Measurements from ENCODE around the gene CCDC80.

The CCDC80 gene

GRCh38 chr3:112638327-112639020, 2.5 kb downstream of the CCDC80 start:
- H3K9ac ChIP-seq (ENCODE audit: low read length), result no peak overlapping the region
- H3K27ac ChIP-seq (ENCODE audit: low read depth, low read length), result peak overlapping the region; percentile 86

GRCh38 chr3:112637700-112638099, 3.2 kb downstream of the CCDC80 start:
- H3K4me3 ChIP-seq (ENCODE audit: low read length), result peak overlapping the region; percentile 66
- H3K36me3 ChIP-seq (ENCODE audit: control insufficient read depth, insufficient read depth, low read length), result no peaks in the 10 kb centered on the region
- peak overlapping the region; percentile 86 for H3K27ac ChIP-seq (ENCODE audit: low read depth, low read length)
- H3K27me3 ChIP-seq (ENCODE audit: control insufficient read depth, insufficient read depth, low read length), result no peaks in the 10 kb centered on the region
- H3K9ac ChIP-seq (ENCODE audit: low read length), result peak overlapping the region; percentile 34
- peaks cover 56% of the 10 kb centered on the region for H3K4me1 ChIP-seq (ENCODE audit: control insufficient read depth, insufficient read depth, low read length)

More at GRCh38 chr3:112638327-112639020, 2.5 kb downstream of the CCDC80 start:
- H3K4me1 ChIP-seq (ENCODE audit: control insufficient read depth, insufficient read depth, low read length), result peaks cover 49% of the 10 kb centered on the region
- H3K4me3 ChIP-seq (ENCODE audit: low read length), result peak overlapping the region; percentile 66
- H3K27me3 ChIP-seq (ENCODE audit: control insufficient read depth, insufficient read depth, low read length), result no peaks in the 10 kb centered on the region
- no peaks in the 10 kb centered on the region for H3K36me3 ChIP-seq (ENCODE audit: control insufficient read depth, insufficient read depth, low read length)

GRCh38 chr3:112635674-112636073, 5.3 kb downstream of the CCDC80 start:
- Histone ChIP-seq H3K9ac (ENCODE audit: low read length) (no peak overlapping the region), H3K4me3 (ENCODE audit: low read length) (peak overlapping the region; percentile 66), H3K36me3 (ENCODE audit: control insufficient read depth, insufficient read depth, low read length) (no peaks in the 10 kb centered on the region), H3K4me1 (ENCODE audit: control insufficient read depth, insufficient read depth, low read length) (peaks cover 56% of the 10 kb centered on the region), H3K27ac (ENCODE audit: low read depth, low read length) (peak overlapping the region; percentile 86), H3K27me3 (ENCODE audit: control insufficient read depth, insufficient read depth, low read length) (no peaks in the 10 kb centered on the region)

DNA sequence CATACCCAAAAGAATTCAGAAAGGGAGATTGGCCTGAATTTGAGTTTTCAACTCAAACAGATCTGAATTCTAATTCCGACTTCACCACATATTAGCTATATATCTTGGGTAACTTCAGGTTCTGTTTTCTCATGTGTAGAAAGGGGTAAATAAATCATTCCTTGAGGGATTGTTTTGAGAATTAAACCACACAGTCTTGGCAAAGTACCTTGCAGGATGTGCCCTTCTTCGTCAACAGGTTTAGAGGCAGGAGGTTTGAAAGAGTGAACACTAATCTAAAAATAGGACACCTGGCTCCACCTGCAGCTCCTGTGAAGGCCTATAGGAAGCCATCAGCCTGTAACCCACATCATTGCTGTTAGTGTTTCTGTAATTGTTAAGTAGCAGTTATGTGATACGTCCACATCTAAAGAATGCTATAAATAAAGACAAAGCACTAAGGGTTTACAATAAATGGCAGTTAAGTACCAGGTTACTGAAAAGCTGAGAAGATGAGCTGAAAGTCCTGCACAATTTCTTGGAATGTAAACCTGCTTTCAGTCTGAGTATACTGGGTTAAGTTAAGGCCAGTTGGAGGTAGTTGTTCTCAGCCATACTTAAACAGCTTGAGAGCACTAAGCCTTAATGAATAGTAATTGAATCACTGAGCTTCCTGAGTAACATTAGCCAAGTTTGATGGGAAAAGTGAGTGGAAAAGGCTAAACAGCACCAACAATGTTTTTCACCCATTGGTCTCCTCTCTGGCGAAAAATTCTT, 6.0 kb downstream of the CCDC80 start:
- peak overlapping the region; percentile 37 for H3K4me3 ChIP-seq (ENCODE audit: low read length)
- no peaks in the 10 kb centered on the region for H3K36me3 ChIP-seq (ENCODE audit: control insufficient read depth, insufficient read depth, low read length)
- H3K27ac ChIP-seq (ENCODE audit: low read depth, low read length), result peak overlapping the region; percentile 79

DNA sequence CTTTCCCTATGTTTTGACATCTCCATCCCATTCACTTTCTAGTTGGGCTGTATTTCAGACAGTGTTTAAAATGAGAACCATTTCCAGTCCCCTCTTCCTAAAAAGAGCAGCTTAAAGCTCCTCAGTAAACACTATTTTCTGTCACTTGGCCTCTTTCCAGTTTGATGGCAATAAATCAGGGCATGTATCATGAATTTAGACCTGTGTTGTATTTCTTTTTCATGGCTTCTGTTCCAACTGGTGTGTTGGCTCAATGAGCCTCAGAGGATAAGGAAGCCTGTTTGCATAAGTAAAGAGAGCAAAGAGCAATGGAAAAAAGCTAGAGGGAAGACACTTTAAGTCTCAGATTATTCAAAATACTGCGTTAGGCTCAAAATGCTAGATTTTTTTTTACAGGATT, 7.2 kb downstream of the CCDC80 start:
- peak overlapping the region; percentile 79 for H3K27ac ChIP-seq (ENCODE audit: low read depth, low read length)
- H3K27me3 ChIP-seq (ENCODE audit: control insufficient read depth, insufficient read depth, low read length), result no peaks in the 10 kb centered on the region
- H3K4me1 ChIP-seq (ENCODE audit: control insufficient read depth, insufficient read depth, low read length), result peaks cover 65% of the 10 kb centered on the region

More for the DNA sequence above, 6.0 kb downstream of the CCDC80 start:
- H3K9ac ChIP-seq (ENCODE audit: low read length), result no peak overlapping the region
- peaks cover 60% of the 10 kb centered on the region for H3K4me1 ChIP-seq (ENCODE audit: control insufficient read depth, insufficient read depth, low read length)
- no peaks in the 10 kb centered on the region for H3K27me3 ChIP-seq (ENCODE audit: control insufficient read depth, insufficient read depth, low read length)

GRCh38 chr3:112633191-112633590, 7.8 kb downstream of the CCDC80 start:
- H3K27me3 ChIP-seq (ENCODE audit: control insufficient read depth, insufficient read depth, low read length), result no peaks in the 10 kb centered on the region
- peak overlapping the region; percentile 79 for H3K27ac ChIP-seq (ENCODE audit: low read depth, low read length)
- no peak overlapping the region for H3K9ac ChIP-seq (ENCODE audit: low read length)
- H3K4me1 ChIP-seq (ENCODE audit: control insufficient read depth, insufficient read depth, low read length), result peaks cover 67% of the 10 kb centered on the region
- no peaks in the 10 kb centered on the region for H3K36me3 ChIP-seq (ENCODE audit: control insufficient read depth, insufficient read depth, low read length)
- H3K4me3 ChIP-seq (ENCODE audit: low read length), result peak overlapping the region; percentile 16

More for the DNA sequence above, 7.2 kb downstream of the CCDC80 start:
- no peak overlapping the region for H3K9ac ChIP-seq (ENCODE audit: low read length)
- H3K36me3 ChIP-seq (ENCODE audit: control insufficient read depth, insufficient read depth, low read length), result no peaks in the 10 kb centered on the region
- no peak overlapping the region for H3K4me3 ChIP-seq (ENCODE audit: low read length)

DNA sequence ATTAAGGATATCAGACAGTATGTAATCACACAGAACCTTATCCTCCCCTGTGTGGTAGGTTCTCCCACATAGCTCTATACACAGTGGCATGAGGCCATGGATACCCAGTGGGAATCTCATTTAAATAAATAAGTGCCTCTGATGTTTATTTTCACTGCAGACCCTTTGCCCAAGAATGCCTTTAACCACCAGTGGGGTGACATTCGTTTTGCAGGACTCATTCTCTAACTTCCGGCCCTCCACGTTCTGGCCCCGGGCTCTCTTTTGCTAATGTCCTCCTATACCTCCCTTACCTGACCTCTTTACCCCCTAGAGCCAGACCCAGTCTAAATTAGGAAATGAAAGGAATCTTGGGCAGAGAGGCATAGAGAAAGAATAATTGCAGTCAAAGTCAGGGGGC, 8.3 kb downstream of the CCDC80 start:
- Histone ChIP-seq H3K27me3 (ENCODE audit: control insufficient read depth, insufficient read depth, low read length) (no peaks in the 10 kb centered on the region), H3K36me3 (ENCODE audit: control insufficient read depth, insufficient read depth, low read length) (no peaks in the 10 kb centered on the region), H3K9ac (ENCODE audit: low read length) (no peak overlapping the region), H3K4me1 (ENCODE audit: control insufficient read depth, insufficient read depth, low read length) (peaks cover 65% of the 10 kb centered on the region), H3K4me3 (ENCODE audit: low read length) (no peak overlapping the region), H3K27ac (ENCODE audit: low read depth, low read length) (peak overlapping the region; percentile 37)

DNA sequence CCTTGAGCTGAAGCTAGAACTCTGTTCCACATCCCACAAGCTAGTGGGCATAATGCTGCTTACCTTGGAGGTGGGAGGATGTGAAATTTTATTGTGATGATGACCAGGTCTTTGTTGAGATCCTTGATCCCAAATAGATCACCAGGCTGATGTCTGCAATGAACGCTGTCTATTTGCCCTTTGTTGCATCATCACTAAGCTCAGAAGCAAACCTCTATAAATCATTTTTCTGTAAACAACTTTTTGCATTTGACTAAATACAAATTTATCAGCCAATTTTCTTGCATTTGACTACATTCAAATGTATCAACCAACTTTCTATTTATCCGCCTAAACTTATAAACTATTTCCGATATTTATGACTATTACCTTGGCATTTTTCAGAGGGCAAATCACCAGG, 9.7 kb downstream of the CCDC80 start:
- Histone ChIP-seq H3K27me3 (ENCODE audit: control insufficient read depth, insufficient read depth, low read length) (no peaks in the 10 kb centered on the region), H3K4me1 (ENCODE audit: control insufficient read depth, insufficient read depth, low read length) (peaks cover 53% of the 10 kb centered on the region), H3K36me3 (ENCODE audit: control insufficient read depth, insufficient read depth, low read length) (no peaks in the 10 kb centered on the region), H3K9ac (ENCODE audit: low read length) (no peak overlapping the region), H3K27ac (ENCODE audit: low read depth, low read length) (peak overlapping the region; percentile 27), H3K4me3 (ENCODE audit: low read length) (no peak overlapping the region)

GRCh38 chr3:112629425-112629824, 11.5 kb downstream of the CCDC80 start:
- peak overlapping the region; percentile 72 for H3K27ac ChIP-seq (ENCODE audit: low read depth, low read length)

GRCh38 chr3:112627919-112628466, 12.9 kb downstream of the CCDC80 start:
- Histone ChIP-seq H3K9ac (ENCODE audit: low read length) (no peak overlapping the region), H3K4me1 (ENCODE audit: control insufficient read depth, insufficient read depth, low read length) (peaks cover 26% of the 10 kb centered on the region)

More at GRCh38 chr3:112629425-112629824, 11.5 kb downstream of the CCDC80 start:
- H3K27me3 ChIP-seq (ENCODE audit: control insufficient read depth, insufficient read depth, low read length), result no peaks in the 10 kb centered on the region
- no peak overlapping the region for H3K4me3 ChIP-seq (ENCODE audit: low read length)
- peaks cover 40% of the 10 kb centered on the region for H3K4me1 ChIP-seq (ENCODE audit: control insufficient read depth, insufficient read depth, low read length)
- H3K9ac ChIP-seq (ENCODE audit: low read length), result no peak overlapping the region
- no peaks in the 10 kb centered on the region for H3K36me3 ChIP-seq (ENCODE audit: control insufficient read depth, insufficient read depth, low read length)

DNA sequence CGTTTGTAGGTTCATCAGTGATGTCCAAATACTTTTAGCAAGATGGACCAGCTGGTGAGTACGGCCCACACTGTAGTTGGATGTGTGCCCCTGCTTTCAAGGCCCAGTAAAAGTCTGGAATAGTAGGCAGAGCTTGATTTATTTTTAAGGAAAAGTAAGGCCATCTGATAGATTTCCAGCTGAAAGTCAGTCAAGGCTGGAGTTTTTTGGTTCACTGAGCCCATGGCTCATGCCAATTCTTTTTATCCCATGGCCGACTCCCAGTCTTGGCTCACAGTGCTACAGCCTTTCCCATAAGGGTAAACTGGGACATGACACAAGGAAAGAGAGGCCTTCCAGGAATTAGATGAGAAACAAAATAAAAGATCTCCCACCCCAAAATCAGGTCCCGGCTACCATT, 13.5 kb downstream of the CCDC80 start:
- Histone ChIP-seq H3K36me3 (ENCODE audit: control insufficient read depth, insufficient read depth, low read length) (no peaks in the 10 kb centered on the region), H3K9ac (ENCODE audit: low read length) (no peak overlapping the region), H3K27me3 (ENCODE audit: control insufficient read depth, insufficient read depth, low read length) (no peaks in the 10 kb centered on the region), H3K27ac (ENCODE audit: low read depth, low read length) (no peak overlapping the region), H3K4me1 (ENCODE audit: control insufficient read depth, insufficient read depth, low read length) (peaks cover 21% of the 10 kb centered on the region), H3K4me3 (ENCODE audit: low read length) (no peak overlapping the region)

More at GRCh38 chr3:112627919-112628466, 12.9 kb downstream of the CCDC80 start:
- Histone ChIP-seq H3K4me3 (ENCODE audit: low read length) (no peak overlapping the region), H3K27me3 (ENCODE audit: control insufficient read depth, insufficient read depth, low read length) (no peaks in the 10 kb centered on the region), H3K27ac (ENCODE audit: low read depth, low read length) (peak overlapping the region; percentile 7), H3K36me3 (ENCODE audit: control insufficient read depth, insufficient read depth, low read length) (no peaks in the 10 kb centered on the region)

GRCh38 chr3:112623717-112624116, 17.2 kb downstream of the CCDC80 start:
- no peaks in the 10 kb centered on the region for H3K27me3 ChIP-seq (ENCODE audit: control insufficient read depth, insufficient read depth, low read length)
- no peak overlapping the region for H3K9ac ChIP-seq (ENCODE audit: low read length)
- H3K36me3 ChIP-seq (ENCODE audit: control insufficient read depth, insufficient read depth, low read length), result no peaks in the 10 kb centered on the region
- H3K27ac ChIP-seq (ENCODE audit: low read depth, low read length), result no peak overlapping the region
- no peak overlapping the region for H3K4me3 ChIP-seq (ENCODE audit: low read length)
- peaks cover 4% of the 10 kb centered on the region for H3K4me1 ChIP-seq (ENCODE audit: control insufficient read depth, insufficient read depth, low read length)

Data from rectal smooth muscle tissue (tissue), 1 donor.